ENCODE data around the gene CYP2R1.

DNA sequence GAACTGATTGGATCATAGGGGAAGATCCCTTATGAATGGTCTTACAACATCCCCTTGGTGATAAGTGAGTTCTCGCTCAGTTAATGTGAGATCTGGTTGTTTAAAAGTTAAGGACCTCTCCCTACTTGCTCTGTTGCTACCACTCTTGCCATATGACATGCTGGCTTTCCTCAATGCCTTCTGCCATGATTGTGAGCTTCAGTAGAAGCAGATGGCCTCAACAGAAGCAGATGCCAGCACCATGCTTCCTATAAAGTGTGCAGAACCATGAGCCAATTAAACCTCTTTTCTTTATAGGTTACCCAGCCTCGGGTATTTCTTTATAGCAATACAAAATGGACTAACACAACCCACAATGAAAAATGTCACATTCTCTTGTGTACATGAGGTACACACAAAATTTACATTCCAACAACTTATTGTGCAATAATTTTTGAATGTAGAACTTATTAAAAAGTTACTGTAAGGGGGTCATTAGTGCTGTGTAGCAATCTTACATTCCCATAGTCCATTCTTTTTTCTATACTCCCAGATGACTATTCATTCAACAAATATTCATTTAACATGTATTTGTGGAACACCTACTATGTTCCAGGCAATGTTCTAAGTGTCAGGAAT, 10.3 kb downstream of the CYP2R1 start:
- TF ChIP-seq, protein P1, sequence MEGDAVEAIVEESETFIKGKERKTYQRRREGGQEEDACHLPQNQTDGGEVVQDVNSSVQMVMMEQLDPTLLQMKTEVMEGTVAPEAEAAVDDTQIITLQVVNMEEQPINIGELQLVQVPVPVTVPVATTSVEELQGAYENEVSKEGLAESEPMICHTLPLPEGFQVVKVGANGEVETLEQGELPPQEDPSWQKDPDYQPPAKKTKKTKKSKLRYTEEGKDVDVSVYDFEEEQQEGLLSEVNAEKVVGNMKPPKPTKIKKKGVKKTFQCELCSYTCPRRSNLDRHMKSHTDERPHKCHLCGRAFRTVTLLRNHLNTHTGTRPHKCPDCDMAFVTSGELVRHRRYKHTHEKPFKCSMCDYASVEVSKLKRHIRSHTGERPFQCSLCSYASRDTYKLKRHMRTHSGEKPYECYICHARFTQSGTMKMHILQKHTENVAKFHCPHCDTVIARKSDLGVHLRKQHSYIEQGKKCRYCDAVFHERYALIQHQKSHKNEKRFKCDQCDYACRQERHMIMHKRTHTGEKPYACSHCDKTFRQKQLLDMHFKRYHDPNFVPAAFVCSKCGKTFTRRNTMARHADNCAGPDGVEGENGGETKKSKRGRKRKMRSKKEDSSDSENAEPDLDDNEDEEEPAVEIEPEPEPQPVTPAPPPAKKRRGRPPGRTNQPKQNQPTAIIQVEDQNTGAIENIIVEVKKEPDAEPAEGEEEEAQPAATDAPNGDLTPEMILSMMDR (IDR thresholded peaks at IDR 0.05 in 2 of 3, conservative IDR thresholded peaks at IDR 0.05 in 1 of 3; ENCODE audit: borderline replicate concordance in 1 of 3, insufficient read depth in 1 of 3, low read depth in 2 of 3, low read length in 2 of 3), result no peak
- TF ChIP-seq SRF (IDR thresholded peaks at IDR 0.05; ENCODE audit: low read depth), result no peak
- TF ChIP-seq POLR2A (IDR thresholded peaks at IDR 0.05; ENCODE audit: borderline replicate concordance, extremely low read depth, insufficient read depth, insufficient read length), result no peak
- TF ChIP-seq, protein P2, sequence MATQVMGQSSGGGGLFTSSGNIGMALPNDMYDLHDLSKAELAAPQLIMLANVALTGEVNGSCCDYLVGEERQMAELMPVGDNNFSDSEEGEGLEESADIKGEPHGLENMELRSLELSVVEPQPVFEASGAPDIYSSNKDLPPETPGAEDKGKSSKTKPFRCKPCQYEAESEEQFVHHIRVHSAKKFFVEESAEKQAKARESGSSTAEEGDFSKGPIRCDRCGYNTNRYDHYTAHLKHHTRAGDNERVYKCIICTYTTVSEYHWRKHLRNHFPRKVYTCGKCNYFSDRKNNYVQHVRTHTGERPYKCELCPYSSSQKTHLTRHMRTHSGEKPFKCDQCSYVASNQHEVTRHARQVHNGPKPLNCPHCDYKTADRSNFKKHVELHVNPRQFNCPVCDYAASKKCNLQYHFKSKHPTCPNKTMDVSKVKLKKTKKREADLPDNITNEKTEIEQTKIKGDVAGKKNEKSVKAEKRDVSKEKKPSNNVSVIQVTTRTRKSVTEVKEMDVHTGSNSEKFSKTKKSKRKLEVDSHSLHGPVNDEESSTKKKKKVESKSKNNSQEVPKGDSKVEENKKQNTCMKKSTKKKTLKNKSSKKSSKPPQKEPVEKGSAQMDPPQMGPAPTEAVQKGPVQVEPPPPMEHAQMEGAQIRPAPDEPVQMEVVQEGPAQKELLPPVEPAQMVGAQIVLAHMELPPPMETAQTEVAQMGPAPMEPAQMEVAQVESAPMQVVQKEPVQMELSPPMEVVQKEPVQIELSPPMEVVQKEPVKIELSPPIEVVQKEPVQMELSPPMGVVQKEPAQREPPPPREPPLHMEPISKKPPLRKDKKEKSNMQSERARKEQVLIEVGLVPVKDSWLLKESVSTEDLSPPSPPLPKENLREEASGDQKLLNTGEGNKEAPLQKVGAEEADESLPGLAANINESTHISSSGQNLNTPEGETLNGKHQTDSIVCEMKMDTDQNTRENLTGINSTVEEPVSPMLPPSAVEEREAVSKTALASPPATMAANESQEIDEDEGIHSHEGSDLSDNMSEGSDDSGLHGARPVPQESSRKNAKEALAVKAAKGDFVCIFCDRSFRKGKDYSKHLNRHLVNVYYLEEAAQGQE (IDR thresholded peaks at IDR 0.05; ENCODE audit: low read depth), result no peak
- TF ChIP-seq YY1 (IDR thresholded peaks at IDR 0.05; ENCODE audit: extremely low read depth, insufficient replicate concordance, low read depth, low read length), result no peak
- no peak for TF ChIP-seq EZH2 (IDR thresholded peaks at IDR 0.05)
- no peak for TF ChIP-seq FOSL1 (IDR thresholded peaks at IDR 0.05; ENCODE audit: low read depth)
- no peak for TF ChIP-seq ATF3 (IDR thresholded peaks at IDR 0.05)
- no peak for TF ChIP-seq EZH2phosphoT487 (IDR thresholded peaks at IDR 0.05; ENCODE audit: borderline replicate concordance)
- no peak for TF ChIP-seq CEBPB (IDR thresholded peaks at IDR 0.05; ENCODE audit: low read depth)

Data from HCT116 (cell line).